Measurements from ENCODE around the gene NPY. TPM values are rescaled to one million over a fixed set of nuclear protein-coding genes. Genes with fewer than 3 reads are reported as not detected.

Gene NPY
- polyA plus RNA-seq, 1 of the 3 experiments (the other 2 are of a cell fraction): 2.6 TPM

GRCh38 chr7:24316340-24316739, 32.4 kb downstream of the NPY start:
- H3F3A ChIP-seq (replicated peaks; ENCODE audit: insufficient read depth): no peaks in the 10 kb centered on the region
- DNase-seq: no peak
- H4K20me1 ChIP-seq (ENCODE audit: insufficient read depth): no peaks in the 10 kb centered on the region
- H3K4me2 ChIP-seq: no peak overlapping the region
- POLR2A ChIA-PET: no interaction called here
- no peaks in the 10 kb centered on the region for H3K9me2 ChIP-seq
- H3K4me3 ChIP-seq (ENCODE audit: low read depth in 2 of 2, low read length in 1 of 2): no peak overlapping the region
- H3K4me1 ChIP-seq (ENCODE audit: control insufficient read depth in 1 of 2, insufficient read depth in 2 of 2, low read depth in 1 of 2, low read length in 1 of 2): no peaks in the 10 kb centered on the region
- CTCF ChIA-PET: no interaction called here
- H2AFZ ChIP-seq (ENCODE audit: low read depth): no peak overlapping the region
- no peak overlapping the region for H3K27ac ChIP-seq (ENCODE audit: low read depth in 2 of 2, low read length in 1 of 2)
- 53% methylated on average over 6 of the region's 6 CpGs for WGBS (ENCODE audit: low lambda C conversion rate)
- no peaks in the 10 kb centered on the region for H3K27me3 ChIP-seq (ENCODE audit: insufficient read depth)
- H3K36me3 ChIP-seq (replicated peaks in 1 of 2; ENCODE audit: control insufficient read depth in 1 of 2, insufficient read depth in 2 of 2, low read length in 1 of 2): no peaks in the 10 kb centered on the region
- TF ChIP-seq TCF12 (IDR thresholded peaks at IDR 0.05): no peak
- TF ChIP-seq GABPA (IDR thresholded peaks at IDR 0.05; ENCODE audit: low read depth): no peak
- TF ChIP-seq EP300 (IDR thresholded peaks at IDR 0.05; ENCODE audit: borderline replicate concordance in 1 of 2, low read depth in 1 of 2, low read length in 1 of 2): no peak
- TF ChIP-seq RCOR1 (IDR thresholded peaks at IDR 0.05; ENCODE audit: low read length): no peak
- no peak for TF ChIP-seq TAF1 (IDR thresholded peaks at IDR 0.05; ENCODE audit: borderline replicate concordance, low read depth, low read length)
- no peak for TF ChIP-seq USF2 (IDR thresholded peaks at IDR 0.05; ENCODE audit: borderline replicate concordance, low read depth, low read length)
- TF ChIP-seq MXI1 (IDR thresholded peaks at IDR 0.05; ENCODE audit: low read depth, low read length): no peak
- TF ChIP-seq NRF1 (IDR thresholded peaks at IDR 0.05; ENCODE audit: low read depth, low read length): no peak
- TF ChIP-seq MEF2A (IDR thresholded peaks at IDR 0.05; ENCODE audit: borderline replicate concordance, low read depth): no peak
- TF ChIP-seq RFX5 (IDR thresholded peaks at IDR 0.05; ENCODE audit: low read length): no peak
- TF ChIP-seq IRF3 (IDR thresholded peaks at IDR 0.05; ENCODE audit: low read depth, low read length): no peak
- TF ChIP-seq SIN3A (IDR thresholded peaks at IDR 0.05; ENCODE audit: borderline replicate concordance, low read depth, low read length): no peak
- no peak for TF ChIP-seq REST (IDR thresholded peaks at IDR 0.05; ENCODE audit: low read depth, low read length)
- no peak for TF ChIP-seq PBX3 (IDR thresholded peaks at IDR 0.05)
- no peak for TF ChIP-seq FOXM1 (IDR thresholded peaks at IDR 0.05; ENCODE audit: low read depth)
- TF ChIP-seq FOSL2 (IDR thresholded peaks at IDR 0.05; ENCODE audit: borderline replicate concordance, low read depth): no peak
- H3K9me3 ChIP-seq: no peaks in the 10 kb centered on the region
- H3K79me2 ChIP-seq (ENCODE audit: insufficient read depth): no peaks in the 10 kb centered on the region
- H3K9ac ChIP-seq: no peak overlapping the region
